ENCODE results near the gene TCF4.

Gene TCF4

GRCh38 chr18:55372209-55372608 lies 215.8 kb downstream of the TCF4 start:
- FAIRE-seq (no peak), DNase-seq (ENCODE audit: extremely low spot score, insufficient read length, low read depth) (no peak)

DNA sequence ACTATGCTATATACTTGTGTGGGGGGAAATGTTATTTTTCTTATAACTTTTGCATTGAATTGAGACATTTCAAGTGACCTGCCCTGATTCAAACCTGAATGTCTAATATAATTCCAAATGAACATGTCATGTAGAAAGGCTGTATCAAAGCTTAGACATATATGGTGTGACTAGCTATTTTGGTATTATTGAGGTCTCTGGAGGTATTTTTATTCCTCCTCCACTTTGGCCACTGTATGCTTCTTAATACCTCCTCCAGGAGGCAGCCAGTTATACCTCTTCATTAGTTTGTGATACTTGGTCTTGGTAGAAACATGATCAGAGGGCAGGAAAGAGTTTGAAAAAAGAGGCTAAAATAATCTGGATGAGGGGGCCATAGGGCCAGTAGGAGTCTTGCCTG lies 217.1 kb downstream of the TCF4 start:
- DNase-seq (ENCODE audit: extremely low spot score, insufficient read length, low read depth) (no peak), FAIRE-seq (no peak)

DNA sequence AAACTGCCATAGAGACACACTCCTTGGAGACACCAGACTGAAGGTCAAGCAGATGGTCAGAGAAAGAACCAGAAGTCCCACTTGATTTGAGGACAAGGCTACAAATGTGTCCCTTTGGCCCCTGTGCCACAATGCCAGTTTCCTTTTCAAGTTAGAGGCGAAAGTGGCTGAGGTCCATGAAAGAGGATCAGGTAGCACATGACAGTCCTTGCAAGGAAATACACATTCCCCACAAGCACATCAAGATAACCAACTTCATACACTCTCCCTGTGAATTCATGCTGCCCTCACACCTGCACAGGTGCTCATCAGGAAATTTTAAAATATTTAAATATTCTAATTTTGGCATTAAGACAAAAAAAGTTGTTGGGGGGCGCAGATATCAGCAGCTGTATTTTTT lies 218.6 kb downstream of the TCF4 start:
- no peak for FAIRE-seq
- no peak for DNase-seq (ENCODE audit: extremely low spot score, insufficient read length, low read depth)

GRCh38 chr18:55365342-55365741 lies 222.7 kb downstream of the TCF4 start:
- FAIRE-seq (no peak), DNase-seq (ENCODE audit: extremely low spot score, insufficient read length, low read depth) (no peak)

DNA sequence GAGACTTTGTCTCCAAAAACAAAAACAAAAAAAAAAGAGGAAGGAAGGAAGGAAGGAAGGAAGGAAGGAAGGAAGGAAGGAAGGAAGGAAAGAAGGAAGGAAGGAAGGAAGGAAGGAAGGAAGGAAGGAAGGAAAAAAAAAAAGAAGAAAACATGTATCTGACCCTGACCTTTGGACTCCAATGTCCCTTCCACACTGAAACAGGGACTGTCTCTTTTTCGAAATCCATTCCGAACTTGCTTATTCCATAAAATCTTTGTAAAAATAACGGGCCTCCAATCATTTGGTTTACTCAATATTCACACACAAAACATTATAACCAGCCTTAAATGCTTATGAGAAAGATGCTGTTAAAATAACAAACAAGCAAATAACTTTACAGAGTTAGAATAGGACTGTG lies 225.7 kb downstream of the TCF4 start:
- FAIRE-seq (no peak), DNase-seq (ENCODE audit: extremely low spot score, insufficient read length, low read depth) (no peak)

- no peak for DNase-seq (ENCODE audit: extremely low spot score, insufficient read length, low read depth)
- no peak for FAIRE-seq
These were observed 226.3 kb downstream of the TCF4 start for GRCh38 chr18:55361492-55362250.

DNA sequence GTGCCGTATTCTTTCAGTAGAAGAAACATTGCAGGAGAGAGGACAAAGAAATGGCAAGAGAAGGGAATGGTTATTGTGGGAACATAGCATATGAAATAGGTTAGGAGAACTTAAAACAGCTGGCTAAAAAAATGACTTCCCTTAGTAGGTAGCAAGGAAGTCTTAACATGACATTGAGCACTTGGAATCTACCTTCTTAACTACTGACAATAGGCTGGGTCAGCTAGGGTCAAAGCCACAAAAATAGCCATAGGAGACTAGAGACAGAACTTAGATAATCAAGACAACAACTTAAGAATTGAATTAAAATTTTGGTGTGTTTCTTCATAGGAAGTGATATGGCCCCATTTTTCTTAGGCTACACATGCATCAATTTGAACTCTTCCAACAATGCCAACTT lies 227.9 kb downstream of the TCF4 start:
- DNase-seq (ENCODE audit: extremely low spot score, insufficient read length, low read depth) (no peak), FAIRE-seq (no peak)

DNA sequence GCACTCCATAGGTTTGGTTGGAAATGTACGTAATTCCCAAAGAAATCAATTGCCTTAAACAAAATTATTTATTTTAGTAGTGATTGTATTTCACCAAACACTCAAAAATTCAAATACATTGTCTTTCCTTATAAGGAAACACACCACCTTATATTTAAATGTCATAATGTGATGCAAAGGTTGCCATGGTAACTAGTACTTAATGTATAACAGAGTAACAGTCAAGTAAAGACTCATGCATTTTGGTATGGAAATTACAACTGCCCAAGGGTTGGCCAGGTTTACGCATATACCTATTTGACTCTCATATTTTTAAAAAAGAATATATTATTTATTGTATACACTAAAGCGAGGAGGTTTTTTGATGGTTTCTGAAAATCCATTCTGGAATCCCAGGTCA lies 231.2 kb downstream of the TCF4 start:
- DNase-seq (ENCODE audit: extremely low spot score, insufficient read length, low read depth) = no peak
- FAIRE-seq = no peak

GRCh38 chr18:55355223-55355622 lies 232.8 kb downstream of the TCF4 start:
- no peak for DNase-seq (ENCODE audit: extremely low spot score, insufficient read length, low read depth)
- no peak for FAIRE-seq

DNA sequence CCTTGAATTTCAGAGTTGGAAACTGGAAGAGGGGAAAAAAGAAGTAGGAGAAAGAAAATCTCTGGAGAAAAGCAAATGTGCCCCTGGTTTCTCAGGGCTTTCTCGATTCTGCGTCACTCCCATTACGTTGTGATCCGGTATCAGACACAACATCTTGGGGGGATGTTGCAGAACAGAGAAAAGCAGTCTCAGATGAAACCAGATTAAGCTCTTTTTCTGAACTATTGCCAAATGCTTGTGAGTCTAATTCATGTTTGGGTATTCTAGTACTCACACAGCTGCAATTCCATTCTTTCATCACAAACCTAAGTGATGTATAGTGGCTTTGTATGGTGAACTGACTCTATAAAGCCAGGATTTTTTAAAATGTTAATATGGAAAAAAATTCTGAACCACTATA lies 233.2 kb downstream of the TCF4 start:
- FAIRE-seq = no peak

DNA sequence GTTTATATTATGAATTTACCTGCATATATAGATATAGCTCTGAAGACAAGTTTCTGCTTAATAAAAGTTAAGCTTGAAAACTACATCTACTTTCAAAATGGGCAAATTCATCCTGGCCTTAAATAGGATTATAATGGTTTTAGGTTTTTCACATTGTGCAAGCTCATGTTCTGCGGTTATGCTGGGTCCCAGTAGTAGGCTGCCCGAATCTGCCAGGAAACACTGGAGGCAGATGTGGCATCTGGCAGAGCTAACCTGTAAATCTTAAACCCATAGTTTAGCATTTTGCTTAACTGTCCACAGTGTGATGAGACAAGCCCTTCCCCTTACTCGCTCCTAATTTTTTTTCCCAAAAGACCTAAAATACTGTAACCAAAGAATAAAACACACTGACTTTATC lies 234.2 kb downstream of the TCF4 start:
- FAIRE-seq = no peak

More for the DNA sequence above, 233.2 kb downstream of the TCF4 start:
- DNase-seq (ENCODE audit: extremely low spot score, insufficient read length, low read depth) = no peak

GRCh38 chr18:55353391-55353790 lies 234.6 kb downstream of the TCF4 start:
- no peak for FAIRE-seq
- DNase-seq (ENCODE audit: extremely low spot score, insufficient read length, low read depth) = no peak

More for the DNA sequence above, 234.2 kb downstream of the TCF4 start:
- DNase-seq (ENCODE audit: extremely low spot score, insufficient read length, low read depth) = no peak

DNA sequence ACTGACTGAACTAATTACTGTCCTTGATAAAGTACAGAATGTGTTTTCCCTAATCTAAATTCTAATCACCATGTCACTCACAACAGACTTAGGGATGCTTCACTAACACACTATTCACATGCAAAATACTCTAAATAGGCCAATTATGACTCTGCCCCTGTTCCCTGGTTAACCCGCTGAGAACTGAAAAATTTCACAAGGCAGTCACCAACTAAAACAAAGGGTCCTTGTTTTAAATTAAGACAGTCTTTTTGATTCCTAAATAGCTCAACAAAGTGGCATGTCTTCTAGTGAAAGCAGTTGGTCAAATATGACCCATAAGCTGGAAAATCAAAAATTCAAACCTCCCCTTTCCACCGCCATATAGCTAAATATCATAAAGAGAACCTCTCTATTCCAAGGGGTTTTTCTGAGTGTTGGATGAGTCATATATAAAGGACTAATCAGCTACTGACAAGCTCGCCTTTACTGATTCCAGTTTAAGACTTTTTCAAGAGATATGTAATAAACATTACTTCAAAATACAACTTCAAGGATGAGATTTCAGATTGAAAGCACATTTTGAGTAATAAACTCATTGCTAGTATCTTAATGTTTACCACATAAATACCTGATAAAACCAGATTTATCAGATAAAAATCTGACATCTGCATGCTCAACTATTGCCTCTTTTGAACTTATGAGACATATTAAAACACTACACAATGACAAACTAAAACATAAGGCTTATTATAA lies 235.8 kb downstream of the TCF4 start:
- DNase-seq (ENCODE audit: extremely low spot score, insufficient read length, low read depth) (no peak), FAIRE-seq (no peak)

GRCh38 chr18:55351241-55351691 lies 236.7 kb downstream of the TCF4 start:
- DNase-seq (ENCODE audit: extremely low spot score, insufficient read length, low read depth) (no peak), FAIRE-seq (no peak)

DNA sequence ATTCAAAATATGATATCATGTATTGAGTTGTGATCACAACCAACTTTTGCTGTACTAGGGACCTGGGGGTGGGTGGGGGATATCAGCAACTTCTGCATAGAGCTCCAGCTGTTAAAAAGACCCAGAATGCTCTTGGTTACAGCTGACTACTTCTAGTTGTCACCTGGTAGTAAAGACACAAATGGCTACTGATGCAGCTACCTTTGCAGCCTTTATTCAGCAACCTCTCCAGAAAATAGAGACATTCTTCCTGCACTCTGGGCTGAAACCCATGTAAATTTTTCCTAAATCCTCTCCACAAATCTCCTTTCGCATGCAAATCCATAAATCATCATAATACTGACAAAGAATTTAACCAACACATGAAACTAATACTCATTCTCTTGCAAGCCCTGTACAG lies 238.3 kb downstream of the TCF4 start:
- DNase-seq (ENCODE audit: extremely low spot score, insufficient read length, low read depth) (no peak), FAIRE-seq (no peak)

GRCh38 chr18:55346961-55347740 lies 240.8 kb downstream of the TCF4 start:
- FAIRE-seq = no peak
- no peak for DNase-seq (ENCODE audit: extremely low spot score, insufficient read length, low read depth)

GRCh38 chr18:55346387-55346786 lies 241.6 kb downstream of the TCF4 start:
- FAIRE-seq (no peak), DNase-seq (ENCODE audit: extremely low spot score, insufficient read length, low read depth) (no peak)

DNA sequence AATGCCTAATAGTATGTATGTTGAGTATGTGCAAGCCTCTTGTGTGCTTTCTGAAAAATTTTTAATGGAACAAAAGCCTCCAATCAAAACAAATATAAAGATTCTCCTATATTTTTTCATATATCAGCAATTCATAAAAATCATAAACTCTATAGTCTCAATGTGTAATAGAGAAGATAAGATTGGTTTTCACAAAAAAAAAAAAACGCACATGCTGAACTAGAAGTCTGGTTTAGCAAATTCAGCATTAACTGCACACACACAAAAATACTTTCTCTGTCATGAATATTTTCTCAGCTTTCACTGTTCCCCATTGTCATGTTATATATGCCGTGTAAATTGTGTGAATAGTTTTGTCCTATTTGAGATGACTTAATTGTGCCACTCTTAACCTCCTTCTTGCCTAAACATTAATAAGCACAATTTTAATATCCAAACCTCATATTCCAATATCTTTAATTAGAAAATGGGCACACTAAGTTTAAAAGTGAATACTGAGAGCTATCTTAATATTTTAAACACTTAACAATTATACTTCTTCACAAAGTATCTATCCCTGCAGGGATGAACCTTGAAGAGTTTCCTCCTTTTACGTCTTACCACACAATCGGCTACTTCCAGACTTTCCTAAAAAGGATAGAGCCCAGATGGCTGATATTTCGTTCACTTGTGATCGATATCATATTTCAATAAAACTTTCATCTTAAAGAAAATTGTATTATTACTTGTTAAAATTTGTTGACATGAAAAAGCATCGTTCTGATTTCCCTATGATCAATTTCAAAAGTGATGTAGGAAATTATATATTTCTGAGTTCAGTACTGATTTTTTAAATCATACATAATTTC lies 242.7 kb downstream of the TCF4 start:
- FAIRE-seq = no peak
- no peak for DNase-seq (ENCODE audit: extremely low spot score, insufficient read length, low read depth)

DNA sequence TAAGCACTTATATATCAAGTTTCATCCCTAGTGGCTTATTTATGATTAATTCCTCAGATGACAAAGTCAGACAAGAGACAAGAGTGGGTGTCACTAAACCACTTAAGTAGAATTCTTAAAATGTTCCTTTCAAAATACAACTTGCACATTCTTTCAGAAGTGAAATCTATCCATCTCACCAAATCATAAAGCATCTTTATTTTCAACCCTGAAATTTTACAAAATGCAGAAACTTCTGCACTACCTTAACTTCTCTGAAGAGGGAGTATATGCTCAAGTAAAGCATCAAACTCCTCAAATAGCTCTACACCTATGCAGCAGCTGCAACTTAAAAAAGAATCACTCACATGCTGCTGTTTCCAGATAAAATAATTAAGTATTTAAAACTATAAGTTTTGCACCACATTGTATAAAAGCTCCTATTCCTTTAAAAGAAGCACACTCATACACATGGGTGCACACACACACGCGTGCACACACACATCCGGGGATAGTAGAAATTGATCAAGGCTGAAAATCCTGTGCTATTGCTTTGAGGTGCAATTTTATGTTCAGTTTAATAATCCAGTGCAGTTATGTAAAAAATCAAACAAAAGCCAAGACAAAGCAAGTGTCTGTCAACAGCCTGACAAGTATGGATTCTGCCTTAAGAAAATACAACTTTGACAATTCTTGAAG lies 244.5 kb downstream of the TCF4 start:
- FAIRE-seq (peak; percentile 52), DNase-seq (ENCODE audit: extremely low spot score, insufficient read length, low read depth) (no peak)
